Mammary epithelial cell (primary cell): ENCODE data around the gene TRIP13.

Experiments used
- CTCF ChIP-seq, 2 donors: IDR thresholded peaks in 1 of 2; conservative IDR thresholded peaks in 1 of 2; 2 replicates each; pipeline ENCODE4 v1.5.1; 2011 to 2012; ENCODE audit warnings: inconsistent platforms in 2 of 2, low read length in 2 of 2, mild to moderate bottlenecking in 2 of 2, control low read depth in 1 of 2, low read depth in 1 of 2; ENCODE audit not compliant: insufficient read depth in 1 of 2; ENCODE audit errors: extremely low read depth in 1 of 2
- EZH2 ChIP-seq: IDR thresholded peaks from 2 replicates; pipeline ENCODE4 v1.6.1; 2012; ENCODE audit warnings: low read length, inconsistent platforms, borderline replicate concordance

GRCh38 chr5:946720-947625 lies 54.3 kb downstream of the TRIP13 start:
- no peak for TF ChIP-seq EZH2
- no peak for TF ChIP-seq CTCF (conservative IDR thresholded peaks at IDR 0.05 in 1 of 2, IDR thresholded peaks at IDR 0.05 in 1 of 2; ENCODE audit: extremely low read depth in 1 of 2, insufficient read depth in 1 of 2, low read depth in 1 of 2, low read length in 2 of 2)
